ENCODE measurements around the gene KCNN3.

GRCh38 chr1:154857441-154858215, 12.5 kb downstream of the KCNN3 start:
- TF ChIP-seq CTCF (CRISPR knock-in tag; IDR thresholded peaks at IDR 0.05): no peak
- TF ChIP-seq EHMT2 (IDR thresholded peaks at IDR 0.05; ENCODE audit: borderline replicate concordance, low read depth, low read length): no peak
- TF ChIP-seq SRSF4 (IDR thresholded peaks at IDR 0.05; ENCODE audit: low read depth, low read length, poor library complexity, severe bottlenecking): no peak
- TF ChIP-seq, protein P1, sequence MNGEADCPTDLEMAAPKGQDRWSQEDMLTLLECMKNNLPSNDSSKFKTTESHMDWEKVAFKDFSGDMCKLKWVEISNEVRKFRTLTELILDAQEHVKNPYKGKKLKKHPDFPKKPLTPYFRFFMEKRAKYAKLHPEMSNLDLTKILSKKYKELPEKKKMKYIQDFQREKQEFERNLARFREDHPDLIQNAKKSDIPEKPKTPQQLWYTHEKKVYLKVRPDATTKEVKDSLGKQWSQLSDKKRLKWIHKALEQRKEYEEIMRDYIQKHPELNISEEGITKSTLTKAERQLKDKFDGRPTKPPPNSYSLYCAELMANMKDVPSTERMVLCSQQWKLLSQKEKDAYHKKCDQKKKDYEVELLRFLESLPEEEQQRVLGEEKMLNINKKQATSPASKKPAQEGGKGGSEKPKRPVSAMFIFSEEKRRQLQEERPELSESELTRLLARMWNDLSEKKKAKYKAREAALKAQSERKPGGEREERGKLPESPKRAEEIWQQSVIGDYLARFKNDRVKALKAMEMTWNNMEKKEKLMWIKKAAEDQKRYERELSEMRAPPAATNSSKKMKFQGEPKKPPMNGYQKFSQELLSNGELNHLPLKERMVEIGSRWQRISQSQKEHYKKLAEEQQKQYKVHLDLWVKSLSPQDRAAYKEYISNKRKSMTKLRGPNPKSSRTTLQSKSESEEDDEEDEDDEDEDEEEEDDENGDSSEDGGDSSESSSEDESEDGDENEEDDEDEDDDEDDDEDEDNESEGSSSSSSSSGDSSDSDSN (CRISPR knock-in tag; IDR thresholded peaks at IDR 0.05): no peak

Data from HepG2 (cell line).